ENCODE results near the gene SPIN1.

The SPIN1 gene

DNA sequence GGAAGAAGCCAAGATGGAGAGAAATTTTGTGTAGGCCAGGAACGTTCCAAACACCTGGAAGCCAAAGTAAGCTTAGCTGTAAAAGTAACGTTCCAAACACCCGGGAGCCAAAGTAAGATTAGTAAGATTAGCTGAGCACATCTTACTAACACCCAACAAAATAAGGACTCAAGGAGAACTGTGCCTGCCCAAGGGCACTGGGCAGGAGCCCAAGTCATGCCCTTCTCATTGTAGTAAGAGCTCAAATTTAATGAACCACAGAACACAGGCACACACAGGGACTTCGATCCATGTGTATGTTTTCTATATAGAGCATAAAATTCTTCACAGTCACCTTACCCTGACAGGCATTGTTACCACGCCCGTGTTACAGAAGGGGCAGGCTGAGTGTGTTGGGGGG is 110.6 kb downstream of the SPIN1 start:
- DNase-seq, result no peak

DNA sequence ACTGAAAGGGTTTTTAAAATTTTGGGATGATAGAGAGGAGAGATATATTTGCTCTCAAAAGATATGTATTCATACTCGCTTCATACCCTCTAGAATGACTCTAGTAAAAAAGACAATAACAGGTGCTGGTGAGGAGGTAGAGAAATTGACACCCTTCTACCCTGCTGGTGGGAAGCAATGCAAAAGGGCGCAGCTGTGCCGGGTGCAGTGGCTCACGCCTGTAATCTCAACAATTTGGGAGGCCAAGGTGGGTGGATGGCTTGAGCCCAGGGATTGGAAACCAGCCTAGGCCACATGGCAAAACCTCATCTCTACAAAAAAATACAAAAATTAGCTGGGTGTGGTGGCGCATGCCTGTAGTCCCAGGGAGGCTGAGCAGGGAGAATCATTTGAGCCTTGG is 112.8 kb downstream of the SPIN1 start:
- no peak for DNase-seq

DNA sequence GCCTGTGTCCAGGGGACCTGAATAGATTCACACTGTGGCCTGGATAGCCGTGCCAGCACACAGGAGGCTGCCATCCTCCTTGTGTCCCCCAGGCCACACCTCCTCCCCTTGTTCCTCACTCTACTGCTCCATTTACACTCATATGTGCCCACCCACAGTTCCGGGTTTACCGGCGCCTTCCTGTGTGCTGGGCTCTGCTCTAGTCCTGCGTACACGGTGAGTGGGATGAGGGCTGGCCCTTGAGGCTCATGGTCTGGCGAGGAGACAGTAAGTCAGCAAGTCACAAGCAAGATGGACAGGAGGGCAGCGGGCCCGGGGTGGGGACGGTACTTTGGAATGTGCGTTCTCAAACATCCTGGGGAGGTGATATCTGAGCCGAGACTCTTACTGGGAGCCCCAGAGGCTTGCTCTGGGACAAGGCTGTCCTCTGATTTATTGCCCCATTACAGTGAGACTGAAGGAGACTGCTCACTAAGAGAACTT is 114.3 kb downstream of the SPIN1 start:
- no peak for DNase-seq

DNA sequence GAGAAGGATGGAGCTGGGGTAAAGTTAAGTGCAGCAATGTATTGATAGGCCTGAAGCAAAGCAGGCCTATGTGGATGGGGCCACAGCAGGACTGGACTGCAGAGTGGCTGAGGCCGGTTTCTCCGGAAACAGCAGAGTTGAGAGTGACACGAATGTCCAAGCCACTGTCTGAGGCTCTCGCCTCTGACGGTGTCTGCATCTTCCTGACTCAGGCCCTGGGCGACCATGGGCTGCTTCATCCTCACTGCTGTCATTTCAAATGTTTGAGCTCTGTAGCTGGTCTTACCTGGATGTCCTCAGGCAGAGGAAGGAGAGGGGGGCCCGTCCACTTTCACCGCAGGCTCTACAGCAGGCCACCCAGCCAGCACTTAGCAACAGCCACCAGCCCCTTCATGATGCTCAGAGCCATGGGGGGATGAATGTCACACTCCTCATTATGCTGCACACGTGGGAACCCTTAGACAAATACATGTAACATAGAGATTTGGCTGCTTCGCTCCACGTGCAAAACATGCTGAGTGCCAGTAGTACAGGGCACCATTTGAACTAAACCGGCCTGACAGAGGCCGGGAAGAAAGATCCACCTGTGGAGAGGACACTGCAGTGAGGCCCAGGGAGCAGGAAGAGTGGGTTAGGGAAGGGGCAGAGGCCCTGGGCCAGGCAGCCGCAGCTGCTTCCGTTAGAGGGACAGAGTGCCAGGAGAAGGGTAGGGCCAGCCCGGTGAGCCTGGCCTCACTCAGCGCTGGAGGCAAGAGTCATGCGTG is 115.0 kb downstream of the SPIN1 start:
- no peak for DNase-seq

DNA sequence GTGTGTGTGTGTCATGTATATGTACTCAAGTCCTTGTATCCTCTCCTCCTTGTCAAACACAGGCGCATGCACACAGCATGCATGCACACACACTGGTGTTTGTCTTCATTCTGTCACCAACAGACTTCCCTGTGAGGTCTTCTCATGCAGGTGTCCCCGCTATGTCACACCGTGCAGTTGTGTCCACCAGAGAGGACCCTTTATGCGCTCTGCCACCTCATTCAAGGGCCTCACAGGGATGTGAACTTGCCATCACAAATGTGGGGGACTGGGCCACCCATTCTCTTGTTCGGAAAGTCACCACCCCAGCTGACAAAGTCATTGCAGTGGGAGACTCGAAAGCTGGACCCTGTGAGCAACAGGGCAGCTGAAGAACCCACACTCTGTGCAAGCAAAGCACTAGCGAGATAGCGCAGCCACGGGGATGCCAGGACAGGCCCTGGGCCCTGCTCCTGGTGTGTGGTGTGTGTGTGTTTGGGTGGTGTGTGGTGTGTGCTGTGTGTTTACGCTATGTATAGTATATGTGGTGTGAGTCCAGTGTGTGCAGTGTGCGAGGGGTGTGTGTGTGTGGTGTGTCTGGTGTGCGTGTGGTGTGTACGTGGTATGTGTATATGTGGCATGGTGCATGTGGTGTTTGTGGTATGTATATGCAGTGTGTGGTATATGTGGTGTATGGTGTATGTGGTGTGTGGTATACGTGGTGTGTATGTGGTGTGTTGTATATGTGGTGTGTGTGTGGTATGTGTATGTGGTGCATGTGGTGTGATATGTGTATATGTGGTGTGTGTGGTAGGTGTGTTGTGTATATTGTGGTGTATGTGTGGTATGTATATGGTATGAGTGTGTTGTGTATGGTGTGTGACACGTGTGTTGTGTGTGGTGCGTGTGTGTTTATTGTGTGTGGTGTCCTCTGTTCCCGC is 115.9 kb downstream of the SPIN1 start:
- no peak for DNase-seq

DNA sequence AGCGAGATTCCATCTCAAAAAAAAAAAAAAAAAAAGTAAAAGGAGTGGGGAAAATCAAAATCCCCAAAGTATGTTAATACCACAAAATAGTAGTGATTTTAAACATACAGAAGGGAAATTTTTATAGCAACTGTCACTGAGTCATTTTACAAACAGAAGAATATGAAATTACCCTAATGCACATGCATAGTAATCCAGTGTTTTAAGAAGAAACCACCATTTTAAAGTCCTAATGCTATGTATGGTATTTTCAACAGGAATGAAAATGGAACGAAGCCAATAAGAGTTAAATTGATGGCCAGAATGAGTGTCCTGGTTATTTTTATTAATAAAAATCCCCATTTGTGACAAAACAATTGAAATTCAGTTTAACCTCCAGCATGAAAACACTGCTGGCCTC is 120.1 kb downstream of the SPIN1 start:
- peak; percentile 38 for DNase-seq

DNA sequence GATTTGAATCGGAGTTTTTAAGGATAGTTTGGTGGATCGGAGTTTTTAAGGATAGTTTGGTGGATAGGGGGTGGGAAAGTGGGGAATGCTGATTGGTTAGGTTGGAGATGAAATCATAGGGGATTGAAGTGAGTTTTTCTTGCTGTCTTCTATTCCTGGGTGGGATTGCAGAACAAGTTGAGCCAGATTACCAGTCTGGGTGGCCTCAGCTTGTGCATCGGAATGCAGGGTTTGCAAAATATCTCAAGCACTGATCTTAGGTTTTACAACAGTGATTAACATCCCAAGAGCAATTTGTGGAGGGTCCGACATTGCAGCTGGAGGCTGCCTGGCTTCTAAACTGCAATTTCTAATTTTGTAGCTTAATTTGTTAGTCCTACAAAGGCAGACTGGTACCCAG is 123.7 kb downstream of the SPIN1 start:
- no peak for DNase-seq

DNA sequence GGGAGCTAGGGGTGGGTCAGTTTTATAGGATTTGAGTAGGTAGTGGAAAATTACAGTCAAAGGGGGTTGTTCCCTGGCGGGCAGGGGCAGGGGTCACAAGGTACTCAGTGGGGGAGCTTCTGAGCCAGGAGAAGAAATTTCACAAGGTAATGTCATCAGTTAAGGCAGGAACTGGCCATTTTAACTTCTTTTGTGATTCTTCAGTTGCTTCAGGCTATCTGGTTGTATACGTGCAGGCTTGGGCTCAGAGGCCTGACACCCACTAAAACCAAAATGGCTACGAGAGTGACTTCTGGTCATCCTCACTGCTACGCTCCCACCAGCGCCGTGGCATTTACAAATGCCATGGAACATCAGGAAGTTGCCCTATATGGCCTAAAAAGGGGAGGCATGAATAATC is 126.0 kb downstream of the SPIN1 start:
- no peak for DNase-seq

DNA sequence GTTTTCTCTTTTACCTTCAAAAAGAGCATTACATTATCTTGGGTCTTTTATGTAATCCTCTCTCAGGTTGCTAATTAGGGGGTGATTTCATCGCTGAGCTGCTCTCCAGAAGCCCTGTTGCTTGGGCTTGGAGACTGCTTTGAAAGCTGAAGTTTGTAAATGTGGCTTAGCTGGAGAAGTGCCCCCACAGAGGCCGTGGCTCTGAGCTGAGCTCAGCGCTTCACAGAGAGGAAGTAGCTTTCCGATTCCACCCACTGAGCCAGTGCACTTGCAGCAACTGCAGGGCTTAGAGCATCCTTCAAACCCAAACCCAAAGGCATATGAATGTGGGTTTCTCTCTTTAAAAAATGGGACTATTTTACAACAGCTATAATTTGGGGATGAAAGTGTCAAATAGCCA is 133.1 kb downstream of the SPIN1 start:
- no peak for DNase-seq

DNA sequence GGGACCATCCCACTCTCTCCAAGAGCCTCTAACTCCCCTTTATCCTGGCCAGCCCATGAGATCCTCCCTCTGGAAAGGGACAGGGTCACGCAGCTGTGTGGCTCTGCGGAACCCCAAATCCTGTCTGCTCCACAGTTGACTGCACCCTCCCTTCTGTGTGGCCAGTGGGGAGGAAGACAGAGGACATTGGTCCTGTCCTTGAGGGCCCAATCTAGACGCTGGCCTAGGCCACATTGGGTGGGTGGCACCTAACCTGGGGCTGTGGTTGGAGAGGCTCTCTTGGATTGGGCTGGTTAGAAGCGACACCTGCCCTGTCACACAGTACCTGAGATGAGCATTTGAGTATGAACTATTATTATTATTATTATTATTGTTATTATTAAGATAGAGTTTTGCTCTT is 134.1 kb downstream of the SPIN1 start:
- DNase-seq, result no peak

DNA sequence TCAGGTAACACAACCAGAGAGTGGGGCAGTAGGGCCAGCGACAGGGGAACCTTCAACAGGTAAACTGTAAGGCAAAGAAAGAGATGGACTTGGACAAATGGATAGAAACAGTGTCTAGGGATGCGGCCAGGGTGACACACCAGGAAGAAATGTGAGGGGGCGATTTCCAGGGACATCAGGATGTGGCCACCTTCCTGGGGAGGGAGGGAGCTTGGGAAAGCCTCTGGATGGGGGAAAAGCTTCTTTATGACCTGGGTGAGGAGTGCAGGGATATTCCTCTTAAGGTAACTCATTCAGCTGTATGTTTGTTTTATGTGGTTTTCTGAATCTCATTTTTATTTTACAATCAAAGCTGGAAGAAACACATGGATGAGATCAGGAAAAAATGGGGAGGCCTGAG is 134.8 kb downstream of the SPIN1 start:
- DNase-seq, result peak; percentile 37

DNA sequence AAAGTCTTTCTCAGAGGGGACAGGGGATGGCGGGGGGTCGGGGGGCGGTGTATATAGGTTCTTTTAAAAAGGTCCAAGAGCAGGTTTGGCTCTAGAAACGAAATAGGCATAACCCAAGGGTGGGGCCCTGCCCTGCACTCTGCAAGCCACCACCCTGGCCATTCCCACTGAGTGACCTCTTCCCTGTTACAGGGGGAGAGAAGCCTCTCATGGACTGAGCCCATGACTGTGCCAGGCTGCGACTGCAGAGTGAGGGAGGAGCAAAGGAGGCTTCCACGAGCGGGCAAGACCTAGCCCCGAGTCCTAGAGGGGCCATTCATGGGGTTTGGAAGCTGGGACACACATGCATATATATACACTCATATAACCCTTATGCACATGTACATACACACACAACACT is 136.7 kb downstream of the SPIN1 start:
- no peak for DNase-seq

DNA sequence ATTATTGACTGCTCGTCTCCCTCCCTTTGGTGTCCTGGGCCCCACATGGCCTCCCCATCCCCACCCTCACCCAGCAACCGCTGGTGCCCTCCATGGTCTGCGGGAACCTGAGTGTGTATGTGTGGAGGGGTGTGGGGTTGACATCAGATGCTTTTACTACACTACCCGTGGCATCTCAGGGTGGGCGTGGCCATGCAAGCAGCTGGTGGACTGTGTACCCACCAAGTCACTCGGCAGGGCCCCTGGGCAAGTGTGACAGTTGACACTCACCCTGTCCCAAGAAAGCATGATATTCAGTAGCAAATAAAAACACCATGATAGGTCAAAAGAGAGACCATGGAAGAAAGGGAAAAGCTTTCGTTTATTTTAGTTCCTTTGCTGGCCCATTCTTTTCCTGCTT is 139.4 kb downstream of the SPIN1 start:
- no peak for DNase-seq
